SK-N-SH (cell line): ENCODE results near the gene PPM1A. TPM values are rescaled to one million over a fixed set of nuclear protein-coding genes. Genes with fewer than 3 reads are reported as not detected.

Experiments used
- CTCF ChIA-PET: fragments of 300-600, 350-600 bp; formaldehyde crosslinking; extraction: SDS; loops from one replicate; lab custom pipeline; 2021; lab: Yijun Ruan, JAX
- POLR2A ChIA-PET: fragments of 350-600 bp; sonication (Branson Sonifier 250); formaldehyde crosslinking; extraction: SDS; loops from one replicate; lab custom pipeline; 2020; ENCODE audit warnings: antibody characterized with exemption, inconsistent platforms; lab: Yijun Ruan, JAX
- DNase-seq: peaks from one replicate; pipeline ENCODE4 v3.0.0; 2012
- H2AFZ ChIP-seq: fragments of 200-600 bp; sonication (generic); 2 replicates; pipeline ENCODE4 v1.8.1; 2016; ENCODE audit warnings: antibody characterized with exemption, mild to moderate bottlenecking, low read depth
- H3F3A ChIP-seq: fragments of 200-600 bp; sonication (generic); replicated peaks from 2 replicates; pipeline ENCODE3; 2016; ENCODE audit warnings: antibody characterized with exemption, mild to moderate bottlenecking; ENCODE audit not compliant: insufficient read depth
- H3K27ac ChIP-seq, 2 experiments: fragments of 200-500 bp in 1 of 2; fragments of 200-600 bp in 1 of 2; sonication (Bioruptor generic) in 1 of 2; sonication (generic), shearing (Covaris generic) in 1 of 2; 2 replicates each; pipeline versions ENCODE4 v1.5.1 to v1.6.1; 2014 to 2016; ENCODE audit warnings: low read depth in 2 of 2, inconsistent platforms in 1 of 2, low read length in 1 of 2, mild to moderate bottlenecking in 1 of 2, mixed read lengths in 1 of 2
- H3K27me3 ChIP-seq: fragments of 200-600 bp; sonication (generic), shearing (Covaris generic); 2 replicates; pipeline ENCODE4 v1.6.1; 2016; ENCODE audit warnings: mixed run types; ENCODE audit not compliant: insufficient read depth
- H3K36me3 ChIP-seq, 2 experiments: fragments of 200-500 bp in 1 of 2; fragments of 200-600 bp in 1 of 2; sonication (Bioruptor generic) in 1 of 2; sonication (generic) in 1 of 2; replicated peaks in 1 of 2; 2 replicates each; pipeline versions ENCODE3 to v1.5.1; 2014 to 2016; ENCODE audit warnings: low read length in 1 of 2, mild to moderate bottlenecking in 1 of 2; ENCODE audit not compliant: insufficient read depth in 2 of 2, control insufficient read depth in 1 of 2
- H3K4me1 ChIP-seq, 2 experiments: fragments of 200-500 bp in 1 of 2; fragments of 200-600 bp in 1 of 2; sonication (Bioruptor generic) in 1 of 2; sonication (generic), shearing (Covaris generic) in 1 of 2; 2 replicates each; pipeline versions ENCODE4 v1.5.1 to v1.6.1; 2014 to 2016; ENCODE audit warnings: low read depth in 1 of 2, low read length in 1 of 2, mixed run types in 1 of 2; ENCODE audit not compliant: insufficient read depth in 2 of 2, control insufficient read depth in 1 of 2
- H3K4me2 ChIP-seq: fragments of 200-600 bp; sonication (generic), shearing (Covaris generic); 2 replicates; pipeline ENCODE4 v1.6.1; 2017; ENCODE audit warnings: mixed run types
- H3K4me3 ChIP-seq, 2 experiments: fragments of 200-500 bp in 1 of 2; fragments of 200-600 bp in 1 of 2; sonication (Bioruptor generic) in 1 of 2; sonication (generic), shearing (Covaris generic) in 1 of 2; 2 replicates each; pipeline versions ENCODE4 v1.5.1 to v1.8.1; 2014 to 2016; ENCODE audit warnings: low read depth in 2 of 2, inconsistent platforms in 1 of 2, low read length in 1 of 2, mild to moderate bottlenecking in 1 of 2, mixed read lengths in 1 of 2, moderate library complexity in 1 of 2
- H3K79me2 ChIP-seq: fragments of 200-600 bp; sonication (generic); 2 replicates; pipeline ENCODE4 v1.8.1; 2017; ENCODE audit warnings: mild to moderate bottlenecking; ENCODE audit not compliant: insufficient read depth
- H3K9ac ChIP-seq: fragments of 200-600 bp; sonication (generic); 2 replicates; pipeline ENCODE4 v1.6.1; 2017; ENCODE audit warnings: mixed run types
- H3K9me2 ChIP-seq: fragments of 200-600 bp; sonication (generic); 2 replicates; pipeline ENCODE4 v1.6.1; 2017; ENCODE audit warnings: mixed run types
- H3K9me3 ChIP-seq: fragments of 200-600 bp; sonication (generic); 2 replicates; pipeline ENCODE4 v1.6.1; 2017; ENCODE audit warnings: mixed run types, mild to moderate bottlenecking, moderate library complexity
- H4K20me1 ChIP-seq: fragments of 200-600 bp; sonication (generic); 2 replicates; pipeline ENCODE4 v1.6.1; 2017; ENCODE audit warnings: mild to moderate bottlenecking, mixed run types; ENCODE audit not compliant: insufficient read depth
- ELF1 ChIP-seq: IDR thresholded peaks from 2 replicates; pipeline ENCODE4 v1.4.0; 2012
- EP300 ChIP-seq, 2 experiments: IDR thresholded peaks; 2 replicates each; pipeline versions ENCODE4 v1.4.0 to v1.6.1; 2012; ENCODE audit warnings: borderline replicate concordance in 1 of 2, low read depth in 1 of 2, low read length in 1 of 2
- FOSL2 ChIP-seq: IDR thresholded peaks from 2 replicates; pipeline ENCODE4 v1.4.0; 2012; ENCODE audit warnings: low read depth, mild to moderate bottlenecking, moderate library complexity, borderline replicate concordance
- GATA2 ChIP-seq: sonication (generic); formaldehyde crosslinking; IDR thresholded peaks from 2 replicates; pipeline ENCODE4 v1.5.0; 2020; ENCODE audit warnings: mild to moderate bottlenecking, missing genetic modification reagents
- IRF3 ChIP-seq: fragments of 150-350 bp; IDR thresholded peaks from 2 replicates; pipeline ENCODE4 v1.6.1; 2016; ENCODE audit warnings: mild to moderate bottlenecking, low read depth, low read length
- JUND ChIP-seq: IDR thresholded peaks from 2 replicates; pipeline ENCODE4 v1.4.0; 2012
- MAX ChIP-seq: IDR thresholded peaks from 2 replicates; pipeline ENCODE4 v1.4.0; 2012; ENCODE audit warnings: low read depth
- MEF2A ChIP-seq: IDR thresholded peaks from 2 replicates; pipeline ENCODE4 v1.4.0; 2012; ENCODE audit warnings: low read depth, borderline replicate concordance
- MXI1 ChIP-seq: IDR thresholded peaks from 2 replicates; pipeline ENCODE4 v1.6.1; 2012; ENCODE audit warnings: mild to moderate bottlenecking, low read depth, low read length, improper control_type of control experiment
- POLR2AphosphoS5 ChIP-seq: IDR thresholded peaks from 2 replicates; pipeline ENCODE4 v1.6.1; 2012; ENCODE audit warnings: low read depth, low read length
- RAD21 ChIP-seq: IDR thresholded peaks from 2 replicates; pipeline ENCODE4 v1.6.1; 2012; ENCODE audit warnings: mild to moderate bottlenecking, low read length
- RCOR1 ChIP-seq: fragments of 150-350 bp; IDR thresholded peaks from 2 replicates; pipeline ENCODE4 v1.6.1; 2017; ENCODE audit warnings: antibody characterized with exemption, low read length
- REST ChIP-seq: IDR thresholded peaks from 2 replicates; pipeline ENCODE4 v1.6.1; 2012; ENCODE audit warnings: mild to moderate bottlenecking, low read depth, low read length, moderate library complexity
- RFX5 ChIP-seq: IDR thresholded peaks from 2 replicates; pipeline ENCODE4 v1.6.1; 2012; ENCODE audit warnings: mild to moderate bottlenecking, improper control_type of control experiment, low read length
- SMC3 ChIP-seq: IDR thresholded peaks from 2 replicates; pipeline ENCODE4 v1.6.1; 2012; ENCODE audit warnings: low read depth, low read length, improper control_type of control experiment
- TCF12 ChIP-seq: IDR thresholded peaks from 2 replicates; pipeline ENCODE4 v1.4.0; 2012
- WGBS: methylation state at CpG from one replicate; pipeline ENCODE4 v1.1.6; 2017; ENCODE audit warnings: low lambda C conversion rate; 5-methylcytosine and 5-hydroxymethylcytosine counted together
- polyA plus RNA-seq, 3 experiments: library from polyadenylated mRNA; depleted of rRNA; stranded (reverse); fragments of >200 nt; gene quantifications; 2 replicates each; pipeline ENCODE4 v1.2.3, GENCODE V29; 2012

The PPM1A gene
- polyA plus RNA-seq, 1 of the 3 experiments (the other 2 are of a cell fraction), result 12.3 TPM

GRCh38 chr14:60220084-60220483, 28.9 kb upstream of the PPM1A start:
- no peak overlapping the region for H3K4me3 ChIP-seq
- no peak overlapping the region for H3K27ac ChIP-seq
- TF ChIP-seq TCF12 (no peak), IRF3 (no peak), RAD21 (no peak), SMC3 (no peak), RCOR1 (no peak), POLR2AphosphoS5 (no peak), GATA2 (no peak), ELF1 (no peak), MEF2A (no peak), REST (no peak), FOSL2 (no peak), RFX5 (no peak), MAX (no peak), JUND (no peak), EP300 (IDR thresholded peaks at IDR 0.05; ENCODE audit: borderline replicate concordance in 1 of 2, low read depth in 1 of 2, low read length in 1 of 2) (no peak), MXI1 (no peak)
- no peaks in the 10 kb centered on the region for H3K79me2 ChIP-seq
- H3F3A ChIP-seq, result no peaks in the 10 kb centered on the region
- H3K4me1 ChIP-seq, result peaks cover 0 to 5% of the 10 kb centered on the region in 2 experiments; a peak in 1 of 4 replicates
- H3K9ac ChIP-seq, result no peak overlapping the region
- ChIA-PET POLR2A (no interaction called here), CTCF (no interaction called here)
- H3K27me3 ChIP-seq, result no peaks in the 10 kb centered on the region
- no peaks in the 10 kb centered on the region for H3K9me3 ChIP-seq
- no peaks in the 10 kb centered on the region for H3K36me3 ChIP-seq
- 79% methylated on average over 1 of the region's 1 CpG for WGBS
- H3K9me2 ChIP-seq, result no peaks in the 10 kb centered on the region
- no peak for DNase-seq
- H3K4me2 ChIP-seq, result no peak overlapping the region
- H2AFZ ChIP-seq, result no peak overlapping the region
- H4K20me1 ChIP-seq, result no peaks in the 10 kb centered on the region
